ENCODE measurements around the gene AURKAIP1.

Gene AURKAIP1

DNA sequence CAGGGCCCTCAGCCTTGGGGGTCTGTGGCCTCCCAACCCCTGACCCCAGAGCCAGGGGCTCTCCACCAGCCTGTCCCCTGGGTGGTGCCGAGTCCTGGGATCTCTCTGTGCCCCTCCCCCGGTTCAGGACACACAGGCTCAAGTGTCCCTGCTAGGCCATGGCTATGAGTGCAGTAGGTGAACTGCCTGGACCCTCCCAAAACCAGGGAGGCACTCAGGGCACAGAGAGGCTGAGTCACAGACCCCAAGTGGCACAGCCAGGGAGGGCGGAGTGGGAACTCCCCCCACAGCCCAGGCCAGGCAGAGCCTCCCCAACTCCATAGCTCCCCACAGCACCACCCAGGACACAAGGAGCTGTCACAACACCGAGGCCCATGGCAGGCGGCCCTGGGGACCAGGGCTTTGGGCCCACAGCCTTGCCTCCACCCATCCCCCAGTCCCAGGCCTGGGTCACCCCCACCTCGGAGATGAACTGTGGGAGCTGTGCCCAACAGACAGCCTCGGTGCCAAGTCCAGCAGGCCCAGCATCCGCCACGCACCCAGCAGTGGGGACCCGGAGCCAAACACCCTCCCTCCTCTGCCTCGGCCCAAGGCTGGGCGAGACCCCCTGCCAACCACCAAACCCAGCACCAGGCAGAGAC, 29.0 kb downstream of the AURKAIP1 start:
- no peak for DNase-seq

DNA sequence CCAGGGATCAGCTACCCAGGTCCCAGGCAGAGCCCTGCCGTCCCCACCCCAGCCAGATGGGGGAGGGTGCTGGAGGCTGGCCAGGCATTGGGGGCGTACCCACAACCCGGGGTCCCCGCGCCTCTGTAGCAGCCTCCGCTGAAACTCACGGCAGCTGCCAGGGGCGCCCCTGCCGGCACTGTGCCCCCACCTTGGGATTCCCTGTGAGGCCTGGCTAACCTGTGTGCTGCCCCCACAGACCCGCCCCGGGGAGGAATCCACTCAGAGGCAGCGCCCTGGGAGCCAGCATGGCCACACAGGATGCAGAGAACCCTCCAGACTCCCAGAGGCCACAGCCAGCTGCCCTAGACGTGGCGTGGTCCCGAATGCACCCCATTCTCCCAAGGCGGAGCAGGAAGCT, 29.6 kb downstream of the AURKAIP1 start:
- no peak for DNase-seq

DNA sequence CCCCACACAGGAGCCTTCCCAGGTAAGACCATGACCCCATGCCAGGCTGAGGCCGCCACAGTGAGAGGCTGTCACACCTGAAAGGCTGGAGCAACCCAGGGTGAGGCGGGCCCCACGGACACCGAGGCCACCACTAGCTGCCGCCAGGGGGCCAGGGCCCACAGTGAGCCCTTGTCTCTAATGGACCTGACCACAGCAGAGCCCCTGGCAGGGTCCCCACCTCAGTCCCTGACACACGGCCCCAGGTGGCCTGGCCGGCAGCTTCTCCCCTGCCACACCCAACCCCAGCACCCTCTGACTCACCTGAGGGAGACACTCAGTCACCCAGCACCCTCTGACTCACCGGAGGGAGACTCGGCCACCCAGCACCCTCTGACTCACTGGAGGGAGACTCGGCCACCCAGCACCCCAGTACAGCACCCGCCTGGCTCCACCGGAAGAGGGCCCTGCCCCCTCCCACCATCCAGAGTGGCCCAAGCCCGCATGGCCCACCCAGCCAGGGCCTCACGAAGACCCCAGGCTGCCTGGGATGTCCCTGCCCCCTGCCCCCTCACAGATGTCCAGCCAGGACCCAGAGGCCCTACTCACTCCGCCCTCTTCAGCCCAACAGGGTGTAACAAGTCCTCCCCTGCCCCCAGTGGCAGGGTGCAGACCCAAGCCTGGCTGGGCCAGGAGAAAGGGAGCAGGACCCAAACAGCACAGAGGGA, 30.2 kb downstream of the AURKAIP1 start:
- no peak for DNase-seq

DNA sequence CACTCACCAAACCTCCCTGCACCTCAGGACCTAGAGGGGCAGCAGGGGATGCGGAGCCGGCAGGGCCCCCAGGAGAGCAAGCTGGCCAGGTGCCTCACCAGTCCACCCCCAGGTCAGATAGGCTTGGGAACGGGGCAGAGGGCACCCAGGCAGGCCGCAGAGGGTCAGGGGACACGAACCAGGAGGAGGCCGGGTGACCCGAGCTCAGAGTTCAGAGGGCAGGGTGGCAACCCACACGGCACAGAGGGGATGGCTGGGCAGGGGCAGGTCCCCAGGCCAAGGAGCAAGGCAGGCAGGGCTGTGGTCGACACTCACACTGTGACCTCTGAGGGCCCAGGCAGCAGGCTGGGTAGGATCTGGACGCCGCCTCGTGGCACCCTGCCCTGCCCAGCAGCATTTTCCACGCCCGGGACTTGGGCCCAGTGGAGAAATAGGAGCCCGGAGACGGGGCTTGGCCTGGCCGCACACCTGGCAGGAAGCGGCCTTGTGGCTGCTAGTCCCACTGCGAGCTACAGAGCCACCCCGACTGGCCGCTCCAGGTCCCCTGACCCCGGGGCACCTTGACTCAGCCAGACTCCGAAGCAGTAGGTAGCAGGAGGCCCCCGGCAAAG, 31.1 kb downstream of the AURKAIP1 start:
- no peak for DNase-seq

DNA sequence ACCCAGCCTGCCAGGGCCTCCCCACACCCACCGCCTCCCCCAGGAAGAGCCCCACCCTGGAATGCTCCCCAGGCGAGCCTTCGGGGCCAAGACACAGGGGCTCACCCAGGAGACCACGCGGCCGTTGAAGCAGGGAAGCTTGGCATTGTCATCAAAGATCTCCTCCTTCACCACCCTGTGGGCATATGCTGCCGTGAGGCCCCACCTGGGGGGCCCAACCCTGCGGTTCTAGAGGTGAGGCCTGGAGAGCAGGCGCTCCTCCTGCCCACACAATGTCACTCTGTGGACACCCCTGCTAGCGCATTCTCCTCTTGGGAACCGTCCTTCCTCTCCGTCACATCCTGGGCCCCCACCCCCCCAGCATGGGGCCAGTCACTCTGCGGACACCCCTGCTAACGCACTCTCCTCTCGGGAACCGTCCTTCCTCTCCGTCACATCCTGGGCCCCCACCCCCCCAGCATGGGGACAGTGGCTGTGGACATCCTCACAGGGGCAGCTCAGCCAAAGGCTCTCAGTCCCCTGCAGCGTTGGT, 32.4 kb downstream of the AURKAIP1 start:
- no peak for DNase-seq

DNA sequence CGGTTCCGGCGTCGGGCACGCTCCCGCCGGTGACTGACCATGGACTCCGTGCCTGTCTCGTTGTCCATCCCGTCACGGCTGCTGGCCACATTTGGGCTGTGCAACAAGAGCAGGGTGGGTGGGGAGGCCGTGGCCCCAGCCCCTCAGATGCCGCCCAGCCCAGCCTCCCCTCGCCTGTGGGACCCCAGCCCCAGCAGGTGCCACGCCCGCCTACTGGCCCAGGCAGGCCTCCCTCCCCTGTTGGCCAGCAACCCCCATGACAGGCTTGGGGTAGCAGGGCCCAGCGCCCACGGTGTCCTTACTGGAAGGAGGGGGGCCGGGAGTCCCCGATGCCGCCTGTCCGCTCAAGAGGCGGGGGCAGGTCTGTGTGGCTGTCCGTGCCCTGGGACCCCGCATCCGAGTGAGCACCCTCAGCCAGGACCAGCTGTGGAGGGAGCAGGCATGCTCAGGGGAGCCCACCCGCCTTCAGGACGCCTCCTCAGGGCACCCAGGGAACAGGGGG, 32.9 kb downstream of the AURKAIP1 start:
- no peak for DNase-seq

DNA sequence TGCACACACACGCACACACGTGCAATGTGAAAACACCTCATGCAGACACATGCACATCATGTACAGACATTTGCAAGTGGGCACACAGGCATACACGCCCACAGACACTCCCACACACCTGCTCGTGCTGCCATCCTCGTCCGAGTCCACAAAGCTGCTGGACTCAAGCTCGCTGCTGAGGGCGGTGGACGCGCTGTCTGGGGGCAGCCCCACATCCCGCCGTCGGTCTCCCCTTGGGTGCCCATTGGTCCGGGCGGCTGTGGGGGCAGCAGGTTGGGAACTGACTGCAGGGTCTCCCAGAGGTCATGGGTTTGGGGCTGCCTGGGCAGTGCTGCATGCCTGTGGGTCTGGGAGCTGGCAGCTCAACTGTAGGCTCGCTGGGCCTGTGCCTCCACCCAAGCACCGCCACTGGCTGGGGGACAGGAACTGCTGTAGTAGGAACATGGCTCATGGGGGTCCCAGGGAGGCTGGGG, 33.4 kb downstream of the AURKAIP1 start:
- DNase-seq: no peak

DNA sequence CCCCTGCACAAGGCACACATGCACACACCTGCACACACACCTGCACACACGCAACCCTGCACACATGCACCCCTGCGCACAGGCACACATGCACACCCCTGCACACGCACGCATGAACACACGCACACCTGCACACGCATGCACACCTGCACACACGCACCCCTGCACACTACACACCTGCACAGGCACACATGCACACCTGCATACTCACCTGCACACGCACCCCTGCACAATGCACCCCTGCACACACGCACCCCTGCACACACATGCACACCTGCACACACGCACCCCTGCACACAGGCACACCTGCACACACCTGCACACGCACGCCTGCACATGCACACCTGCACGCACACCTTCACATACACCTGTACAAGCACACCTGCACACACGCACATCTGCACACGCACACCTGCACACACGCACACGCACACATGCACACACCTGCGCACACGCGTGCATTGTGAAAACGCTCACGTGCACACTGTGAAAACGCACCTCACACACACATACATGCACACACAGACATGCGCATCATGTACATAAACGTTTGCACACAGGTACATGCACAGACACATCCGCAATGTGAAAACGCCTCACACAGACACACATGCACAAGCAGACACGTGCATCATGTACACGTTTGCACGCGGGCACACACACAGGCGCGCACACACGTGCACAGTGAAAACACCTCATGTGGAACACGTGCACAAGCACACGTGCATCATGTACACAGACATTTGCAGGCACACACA, 34.0 kb downstream of the AURKAIP1 start:
- DNase-seq: no peak

DNA sequence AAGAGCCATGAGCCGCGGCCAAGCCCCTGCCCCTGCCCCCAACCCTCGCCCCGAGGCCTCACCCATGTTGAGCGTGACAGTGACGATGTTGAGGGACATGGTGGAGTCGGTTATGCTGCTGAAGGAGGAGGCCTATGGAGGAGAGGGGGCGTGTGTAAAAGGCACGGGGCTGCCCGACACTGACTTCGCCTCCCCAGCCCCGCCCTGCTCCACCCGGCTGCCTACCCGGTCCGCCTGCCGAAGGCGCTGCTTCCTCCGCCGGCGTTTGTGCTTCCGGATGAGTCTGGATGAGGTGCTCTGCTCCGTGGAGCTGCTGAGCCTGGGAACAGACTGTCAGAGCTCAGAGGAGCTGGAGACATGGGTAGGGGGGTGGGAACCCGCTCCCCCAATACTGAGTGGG, 34.8 kb downstream of the AURKAIP1 start:
- DNase-seq: no peak

DNA sequence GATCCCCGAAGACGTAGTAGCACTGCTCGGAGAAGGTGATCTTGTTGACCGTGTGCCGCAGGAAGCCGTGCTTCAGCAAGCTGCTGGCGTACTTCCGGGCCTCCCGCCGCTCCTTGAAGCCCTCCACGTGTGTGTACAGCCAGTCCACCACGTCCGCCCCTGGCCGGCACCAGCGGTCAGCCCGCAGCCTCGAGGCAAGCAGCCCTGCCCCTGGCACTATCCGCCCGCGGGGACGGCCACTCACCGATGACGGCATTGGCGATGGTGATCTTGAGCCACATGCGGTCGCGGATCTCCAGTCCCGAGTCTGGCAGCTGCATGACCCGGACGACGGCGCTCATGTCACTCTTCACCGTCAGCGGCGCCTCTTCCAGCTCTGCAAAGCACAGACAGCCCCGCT, 36.7 kb downstream of the AURKAIP1 start:
- DNase-seq: no peak

DNA sequence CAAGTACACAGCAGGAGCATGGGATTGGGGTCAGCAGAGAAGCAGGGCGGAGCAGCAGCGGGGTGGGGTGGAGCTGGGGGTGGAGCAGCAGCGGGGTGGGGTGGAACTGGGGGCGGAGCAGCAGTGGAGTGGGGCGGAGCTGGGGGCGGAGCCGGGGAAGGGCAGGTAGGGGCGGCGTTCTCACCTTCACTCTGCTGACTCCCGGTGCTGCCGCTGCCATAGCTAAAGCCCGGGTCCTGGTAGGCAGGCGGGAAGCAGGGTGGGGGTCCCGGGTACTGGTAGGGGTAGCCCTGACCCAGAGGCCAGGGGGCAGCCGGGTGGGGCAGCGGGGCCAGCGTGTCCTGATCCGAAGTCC, 37.2 kb downstream of the AURKAIP1 start:
- DNase-seq: no peak

DNA sequence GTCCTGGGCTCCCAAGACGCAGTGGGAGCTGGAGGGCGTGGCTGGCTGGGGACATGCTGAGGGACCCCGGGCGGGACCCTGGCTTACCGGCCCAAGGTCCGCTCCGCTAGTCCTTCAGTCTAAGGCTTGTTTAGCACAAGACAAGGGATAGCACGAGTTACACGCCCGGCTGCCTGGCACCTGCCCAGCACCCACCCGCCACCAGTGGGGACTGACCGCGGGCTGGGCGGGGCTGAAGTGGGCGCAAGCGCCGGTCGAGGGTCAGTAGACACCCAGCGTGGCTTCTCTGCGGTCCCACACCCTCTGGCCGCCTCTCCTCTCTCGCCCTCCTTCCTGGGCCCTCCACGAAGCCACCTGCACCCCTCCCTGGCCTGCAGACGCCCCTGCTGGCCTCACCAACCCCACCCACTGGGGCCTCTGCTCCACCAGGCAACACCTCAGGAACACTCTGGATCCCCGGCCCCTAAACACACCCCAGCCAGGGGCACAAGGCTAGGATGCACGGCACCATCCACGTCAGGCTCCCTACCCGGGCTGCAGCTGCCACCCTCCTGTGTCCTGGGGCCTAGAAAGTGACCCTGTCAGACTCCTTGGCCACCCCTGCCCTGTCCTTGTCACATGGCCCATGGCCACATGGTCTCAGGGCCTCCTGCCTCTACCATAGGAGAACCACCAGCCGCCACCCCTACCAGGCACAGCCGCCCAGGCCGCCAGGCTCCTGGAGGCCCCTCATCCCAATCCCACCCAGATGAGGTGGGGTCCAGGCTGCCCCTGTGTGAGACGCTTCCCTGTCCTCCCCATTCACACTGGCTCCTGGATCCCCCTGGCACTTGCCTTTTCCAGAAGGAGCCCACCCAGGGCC, 37.8 kb downstream of the AURKAIP1 start:
- DNase-seq: no peak

DNA sequence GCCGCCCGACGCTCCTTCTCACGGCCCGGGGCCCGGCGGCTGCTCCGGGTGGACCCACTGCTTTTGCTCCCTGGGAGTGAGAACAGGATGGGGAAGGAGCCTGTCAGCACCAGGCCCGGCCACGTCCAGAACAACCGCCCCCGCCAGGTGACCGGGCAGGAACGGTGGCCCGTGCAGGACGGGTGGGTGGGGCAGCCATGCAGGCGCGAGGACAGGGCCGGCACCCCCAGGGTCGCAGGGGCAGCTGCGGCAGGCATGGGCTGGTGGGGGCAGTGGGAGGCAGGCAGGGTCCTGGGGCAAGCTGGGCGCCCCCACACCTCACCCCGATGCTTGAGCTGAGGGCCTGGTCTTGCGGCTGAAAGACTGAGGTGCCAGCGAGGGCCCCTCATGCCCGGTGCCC, 38.6 kb downstream of the AURKAIP1 start:
- DNase-seq: no peak

DNA sequence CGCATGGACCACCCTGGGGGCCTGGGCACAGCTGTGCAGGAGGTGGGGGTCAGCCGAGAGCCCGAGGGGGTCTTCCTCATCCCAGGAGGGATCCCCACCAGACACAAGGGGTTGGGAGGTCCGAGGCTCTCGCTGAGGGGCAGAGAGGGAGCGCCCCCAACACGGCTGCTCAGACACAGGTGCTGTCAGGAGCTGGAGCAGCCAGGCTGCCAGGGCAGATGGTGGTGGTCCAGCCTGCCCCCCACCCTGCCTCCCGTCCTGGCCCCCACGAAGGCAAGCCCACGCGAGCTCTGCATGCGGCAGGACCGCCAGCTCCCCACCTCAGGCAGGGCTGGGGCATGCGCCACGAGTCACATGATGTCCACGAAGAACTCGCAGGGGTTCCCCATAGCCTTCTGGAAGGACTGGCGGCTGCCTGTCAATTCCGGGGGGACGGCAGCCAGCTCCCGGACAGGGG, 39.2 kb downstream of the AURKAIP1 start:
- no peak for DNase-seq

DNA sequence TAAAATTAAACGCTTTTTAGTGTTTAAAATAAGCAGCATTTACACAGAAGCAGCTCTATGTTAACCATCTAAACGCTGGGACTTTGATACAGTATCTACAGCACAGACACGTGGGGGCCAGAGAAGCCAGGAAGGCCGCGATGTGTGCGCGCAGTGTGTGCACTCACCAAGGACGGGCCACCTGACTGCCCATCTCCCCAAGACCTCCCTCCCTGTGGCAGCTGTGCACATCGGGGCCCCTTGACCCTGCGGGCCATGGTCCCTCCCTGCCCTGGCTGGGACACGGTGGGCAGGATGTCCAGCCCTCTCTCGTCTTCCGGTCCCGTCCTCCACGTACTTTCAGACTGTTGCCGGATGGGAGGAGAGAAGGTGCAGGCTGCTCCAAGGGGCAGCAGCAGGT, 39.7 kb downstream of the AURKAIP1 start:
- DNase-seq: no peak

DNA sequence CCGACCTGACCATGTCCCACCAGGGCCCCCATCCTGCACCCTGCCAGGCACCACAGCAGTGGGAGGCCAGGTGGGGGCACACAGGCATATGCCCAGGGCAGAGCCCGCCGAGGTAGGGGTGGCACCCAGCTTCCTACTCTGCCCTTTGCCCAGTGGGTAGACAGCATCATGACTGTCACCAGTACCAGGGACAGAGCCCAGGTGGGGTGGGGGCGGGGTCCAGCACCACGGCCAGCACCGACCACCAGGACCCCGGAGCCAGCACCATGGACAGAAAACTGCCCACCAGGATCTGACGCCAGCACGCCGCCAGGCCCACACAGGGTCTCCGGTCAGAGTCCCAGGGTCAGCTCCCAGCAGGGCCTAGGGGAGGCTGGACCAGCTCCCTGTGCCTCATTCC, 40.2 kb downstream of the AURKAIP1 start:
- no peak for DNase-seq

DNA sequence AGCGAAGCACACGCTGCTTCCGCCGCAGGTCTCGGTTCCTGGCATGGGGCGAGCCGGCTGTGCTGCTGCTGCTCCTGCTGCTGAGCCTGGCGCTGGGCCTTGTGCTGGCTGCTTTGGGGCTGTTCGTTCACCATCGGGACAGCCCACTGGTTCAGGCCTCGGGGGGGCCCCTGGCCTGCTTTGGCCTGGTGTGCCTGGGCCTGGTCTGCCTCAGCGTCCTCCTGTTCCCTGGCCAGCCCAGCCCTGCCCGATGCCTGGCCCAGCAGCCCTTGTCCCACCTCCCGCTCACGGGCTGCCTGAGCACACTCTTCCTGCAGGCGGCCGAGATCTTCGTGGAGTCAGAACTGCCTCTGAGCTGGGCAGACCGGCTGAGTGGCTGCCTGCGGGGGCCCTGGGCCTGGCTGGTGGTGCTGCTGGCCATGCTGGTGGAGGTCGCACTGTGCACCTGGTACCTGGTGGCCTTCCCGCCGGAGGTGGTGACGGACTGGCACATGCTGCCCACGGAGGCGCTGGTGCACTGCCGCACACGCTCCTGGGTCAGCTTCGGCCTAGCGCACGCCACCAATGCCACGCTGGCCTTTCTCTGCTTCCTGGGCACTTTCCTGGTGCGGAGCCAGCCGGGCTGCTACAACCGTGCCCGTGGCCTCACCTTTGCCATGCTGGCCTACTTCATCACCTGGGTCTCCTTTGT, 41.3 kb downstream of the AURKAIP1 start:
- DNase-seq: no peak

DNA sequence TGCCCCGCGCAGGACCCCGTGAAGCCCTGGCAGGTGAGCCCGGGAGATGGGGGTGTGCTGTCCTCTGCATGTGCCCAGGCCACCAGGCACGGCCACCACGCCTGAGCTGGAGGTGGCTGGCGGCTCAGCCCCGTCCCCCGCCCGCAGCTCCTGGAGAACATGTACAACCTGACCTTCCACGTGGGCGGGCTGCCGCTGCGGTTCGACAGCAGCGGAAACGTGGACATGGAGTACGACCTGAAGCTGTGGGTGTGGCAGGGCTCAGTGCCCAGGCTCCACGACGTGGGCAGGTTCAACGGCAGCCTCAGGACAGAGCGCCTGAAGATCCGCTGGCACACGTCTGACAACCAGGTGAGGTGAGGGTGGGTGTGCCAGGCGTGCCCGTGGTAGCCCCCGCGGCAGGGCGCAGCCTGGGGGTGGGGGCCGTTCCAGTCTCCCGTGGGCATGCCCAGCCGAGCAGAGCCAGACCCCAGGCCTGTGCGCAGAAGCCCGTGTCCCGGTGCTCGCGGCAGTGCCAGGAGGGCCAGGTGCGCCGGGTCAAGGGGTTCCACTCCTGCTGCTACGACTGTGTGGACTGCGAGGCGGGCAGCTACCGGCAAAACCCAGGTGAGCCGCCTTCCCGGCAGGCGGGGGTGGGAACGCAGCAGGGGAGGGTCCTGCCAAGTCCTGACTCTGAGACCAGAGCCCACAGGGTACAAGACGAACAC, 42.1 kb downstream of the AURKAIP1 start:
- no peak for DNase-seq

DNA sequence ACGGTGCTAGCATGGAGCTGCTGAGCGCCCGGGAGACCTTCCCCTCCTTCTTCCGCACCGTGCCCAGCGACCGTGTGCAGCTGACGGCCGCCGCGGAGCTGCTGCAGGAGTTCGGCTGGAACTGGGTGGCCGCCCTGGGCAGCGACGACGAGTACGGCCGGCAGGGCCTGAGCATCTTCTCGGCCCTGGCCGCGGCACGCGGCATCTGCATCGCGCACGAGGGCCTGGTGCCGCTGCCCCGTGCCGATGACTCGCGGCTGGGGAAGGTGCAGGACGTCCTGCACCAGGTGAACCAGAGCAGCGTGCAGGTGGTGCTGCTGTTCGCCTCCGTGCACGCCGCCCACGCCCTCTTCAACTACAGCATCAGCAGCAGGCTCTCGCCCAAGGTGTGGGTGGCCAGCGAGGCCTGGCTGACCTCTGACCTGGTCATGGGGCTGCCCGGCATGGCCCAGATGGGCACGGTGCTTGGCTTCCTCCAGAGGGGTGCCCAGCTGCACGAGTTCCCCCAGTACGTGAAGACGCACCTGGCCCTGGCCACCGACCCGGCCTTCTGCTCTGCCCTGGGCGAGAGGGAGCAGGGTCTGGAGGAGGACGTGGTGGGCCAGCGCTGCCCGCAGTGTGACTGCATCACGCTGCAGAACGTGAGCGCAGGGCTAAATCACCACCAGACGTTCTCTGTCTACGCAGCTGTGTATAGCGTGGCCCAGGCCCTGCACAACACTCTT, 42.8 kb downstream of the AURKAIP1 start:
- no peak for DNase-seq
